K562 (cell line): ENCODE measurements around the gene AP3S1. TPM values are rescaled to one million over a fixed set of nuclear protein-coding genes. Genes with fewer than 3 reads are reported as not detected.
"Not testable (repeated sequence)": the region's sequence is repeated elsewhere in the genome, so short reads cannot be mapped to it uniquely, and the experiment has no call there.

Experiments
- ATAC-seq: fragments of 200-7000 bp; cut with Tn5 transposase; 3 replicates; pipeline ENCODE4 v1.9.1; 2020; ENCODE audit warnings: moderate library complexity
- BruUV-seq: library from RNA; stranded (reverse); fragments of 400-500 nt; replicated peaks from 2 replicates; lab custom pipeline; 2021; lab: Mats Ljungman, UMichigan
- CTCF ChIA-PET: fragments of 300-600 bp; formaldehyde crosslinking; extraction: SDS; loops from one replicate; lab custom pipeline; 2021; ENCODE audit warnings: low intra/inter-chr PET ratio; lab: Yijun Ruan, JAX
- POLR2A ChIA-PET: fragments of 300-600, 350-650 bp; sonication (Branson Sonifier 250); formaldehyde crosslinking; extraction: SDS; loops from one replicate; lab custom pipeline; 2021; ENCODE audit warnings: antibody characterized with exemption, inconsistent platforms; lab: Yijun Ruan, JAX
- DNase-seq, 4 experiments: peaks; one replicate each; pipeline versions ENCODE4 v3.0.0 to v3.0.0-alpha.2; 2011 to 2018; ENCODE audit warnings: low spot score in 3 of 4, mixed read lengths in 3 of 4; ENCODE audit errors: extremely low read depth in 1 of 4
- FAIRE-seq: peaks from 2 replicates; lab custom pipeline; 2011; peaks lifted over from hg19 to GRCh38; lab: Jason Lieb, UNC
- H2AFZ ChIP-seq: 2 replicates; pipeline ENCODE4 v1.6.0; 2011; ENCODE audit warnings: low read depth, low read length, control low read depth, inconsistent platforms
- H3K27ac ChIP-seq: fragments of 200-600 bp; 3 replicates; pipeline ENCODE4 v1.8.0; 2011; ENCODE audit warnings: low read depth, mild to moderate bottlenecking, control low read depth, inconsistent platforms, low read length, moderate library complexity, mixed read lengths; ENCODE audit errors: extremely low read depth
- H3K27me3 ChIP-seq, 2 experiments: fragments of 300-600 bp in 1 of 2; 2 replicates in 1 of 2; 3 replicates in 1 of 2; pipeline versions ENCODE4 v1.6.0 to v1.8.0; 2011; ENCODE audit warnings: inconsistent platforms in 2 of 2, low read length in 2 of 2, mild to moderate bottlenecking in 1 of 2, mixed read lengths in 1 of 2, moderate library complexity in 1 of 2; ENCODE audit not compliant: control insufficient read depth in 2 of 2, insufficient read depth in 2 of 2
- H3K36me3 ChIP-seq: fragments of 300-600 bp; 3 replicates; pipeline ENCODE4 v1.8.0; 2011; ENCODE audit warnings: mild to moderate bottlenecking, low read length, inconsistent platforms; ENCODE audit not compliant: control insufficient read depth, insufficient read depth
- H3K4me1 ChIP-seq, 2 experiments: fragments of 200-600 bp in 1 of 2; replicated peaks in 1 of 2; 2 replicates in 1 of 2; 3 replicates in 1 of 2; pipeline versions ENCODE4 v1.5.1 to v1.8.0; 2011; ENCODE audit warnings: inconsistent platforms in 2 of 2, low read length in 2 of 2, mild to moderate bottlenecking in 1 of 2, mixed read lengths in 1 of 2, moderate library complexity in 1 of 2; ENCODE audit not compliant: control insufficient read depth in 2 of 2, insufficient read depth in 2 of 2
- H3K4me2 ChIP-seq: 2 replicates; pipeline ENCODE4 v1.6.1; 2011; ENCODE audit warnings: low read length, control low read depth, inconsistent platforms, mixed read lengths; ENCODE audit not compliant: insufficient read depth
- H3K4me3 ChIP-seq: fragments of 200-600 bp; sonication (generic), shearing (Covaris generic); 2 replicates; pipeline ENCODE4 v1.5.1; 2016; ENCODE audit warnings: control low read depth, inconsistent platforms
- H3K79me2 ChIP-seq: fragments of 200-600 bp; 3 replicates; pipeline ENCODE4 v1.8.0; 2011; ENCODE audit warnings: low read length, inconsistent platforms; ENCODE audit not compliant: control insufficient read depth, insufficient read depth
- H3K9ac ChIP-seq, 2 experiments: 2 replicates each; pipeline versions ENCODE4 v1.6.0 to v1.6.1; 2011; ENCODE audit warnings: low read depth in 2 of 2, low read length in 2 of 2, control low read depth in 1 of 2, inconsistent platforms in 1 of 2, mild to moderate bottlenecking in 1 of 2, mixed read lengths in 1 of 2; ENCODE audit not compliant: insufficient read depth in 1 of 2
- H3K9me1 ChIP-seq: one replicate; pipeline ENCODE4 v1.6.0; 2011; ENCODE audit warnings: inconsistent platforms, mild to moderate bottlenecking, low read length, moderate library complexity; ENCODE audit not compliant: control insufficient read depth, insufficient read depth
- H3K9me3 ChIP-seq: replicated peaks from 2 replicates; pipeline ENCODE4 v1.5.1; 2011; ENCODE audit warnings: low read depth, low read length, inconsistent platforms; ENCODE audit not compliant: control insufficient read depth, insufficient read depth
- H4K20me1 ChIP-seq: replicated peaks from 2 replicates; pipeline ENCODE4 v1.6.1; 2011; ENCODE audit warnings: low read length, inconsistent platforms, mixed read lengths; ENCODE audit not compliant: control insufficient read depth, insufficient read depth
- ATF3 ChIP-seq, 2 experiments: fragments of 450-650 bp in 1 of 2; sonication (generic) in 1 of 2; formaldehyde crosslinking in 1 of 2; IDR thresholded peaks in 1 of 2; conservative IDR thresholded peaks in 1 of 2; 2 replicates each; pipeline versions ENCODE4 v1.6.1 to v1.8.1; 2016 to 2023; ENCODE audit warnings: mild to moderate bottlenecking in 2 of 2, moderate library complexity in 2 of 2, inconsistent platforms in 1 of 2, missing genetic modification reagents in 1 of 2
- CBFA2T2 ChIP-seq: fragments of 450-650 bp; conservative IDR thresholded peaks from 2 replicates; pipeline ENCODE4 v1.6.1; 2017; ENCODE audit warnings: mild to moderate bottlenecking
- CBFA2T3 ChIP-seq: fragments of 450-650 bp; IDR thresholded peaks from 2 replicates; pipeline ENCODE4 v1.6.1; 2017
- MEIS2 ChIP-seq: fragments of 450-650 bp; IDR thresholded peaks from 2 replicates; pipeline ENCODE4 v1.6.1; 2014; ENCODE audit warnings: mild to moderate bottlenecking; ENCODE audit not compliant: partially characterized antibody
- TRIM24 ChIP-seq, 2 experiments: fragments of 450-650 bp; IDR thresholded peaks; 2 replicates each; pipeline ENCODE4 v1.6.1; 2016
- WGBS: fragments of 100-300 bp; shearing (Covaris generic); methylation state at CpG from one replicate; pipeline ENCODE4 v1.1.6; 2016; ENCODE audit warnings: low coverage, mixed read lengths; ENCODE audit not compliant: insufficient coverage; ENCODE audit errors: missing lambda C conversion rate; 5-methylcytosine and 5-hydroxymethylcytosine counted together
- in situ Hi-C: fragments of 300-500 bp; cut with MboI; formaldehyde crosslinking; loops from 4 replicates; pipeline ENCODE4 v1.15.0; 2018; ENCODE audit warnings: inconsistent platforms, mixed read lengths
- intact Hi-C: fragments of 100-400 bp; cut with micrococcal nuclease; formaldehyde crosslinking; loops from 2 replicates; pipeline ENCODE4 v1.14.2; 2022
- polyA plus RNA-seq, 8 experiments: library from polyadenylated mRNA; depleted of rRNA in 4 of 8; stranded (reverse) in 5 of 8; unstranded in 3 of 8; fragments of >200 nt; fragmentation: Nextera tagmentation in 2 of 8; fragmentation: Illumina TruSeq in 1 of 8; extraction: Ambion mirVana in 2 of 8; extraction: Trizol in 1 of 8; gene quantifications; 2 replicates each; pipeline versions ENCODE4 v1.2.1 to v1.2.3, GENCODE V29; 2011 to 2014; ENCODE audit warnings: inconsistent platforms in 1 of 8, missing spikeins in 1 of 8
- total RNA-seq, 7 experiments: library from RNA; depleted of rRNA in 6 of 7; stranded (reverse); fragments of >200 nt in 6 of 7; fragmentation: Illumina TruSeq in 2 of 7; extraction: Trizol in 2 of 7; gene quantifications; 2 replicates each; pipeline versions ENCODE4 v1.2.1 to v1.2.3, GENCODE V29; 2011 to 2021; ENCODE audit warnings: low replicate concordance in 1 of 7

The AP3S1 gene
- total and polyA plus RNA-seq, 9 of the 15 experiments (the other 6 are each of a cell fraction or from before 2014, with no cell fraction given) = 46.1 to 106 (median 67.3) TPM

GRCh38 chr5:115928578-115929407 lies 87.1 kb downstream of the AP3S1 start:
- POLR2A ChIA-PET, H3K27ac ChIP-seq, H3K4me3 ChIP-seq, H3K4me2 ChIP-seq, H3K9ac ChIP-seq, BruUV-seq, DNase-seq, H3K4me1 ChIP-seq, H3K36me3 ChIP-seq, H3K9me1 ChIP-seq, in situ Hi-C loops, H4K20me1 ChIP-seq, H3K79me2 ChIP-seq, CTCF ChIA-PET, FAIRE-seq, H3K9me3 ChIP-seq, intact Hi-C loops, ATAC-seq, H2AFZ ChIP-seq: not testable (repeated sequence)
- 6% methylated on average over 12 of the region's 12 CpGs for WGBS
- TF ChIP-seq MEIS2 = peak; percentile 15
- 0 out of 2 replicates have a peak, but pooled peaks have one; percentile 34 for TF ChIP-seq CBFA2T2
- peak; percentile 47; the same call in 1 of the 2 replicates for TF ChIP-seq CBFA2T3
- peaks cover 14 to 20% of the 10 kb centered on the region in 2 experiments; a peak in 4 of 5 replicates for H3K27me3 ChIP-seq

GRCh38 chr5:115930171-115930570 lies 88.4 kb downstream of the AP3S1 start:
- H3K4me2 ChIP-seq; POLR2A ChIA-PET; H4K20me1 ChIP-seq; CTCF ChIA-PET; DNase-seq; H3K9me1 ChIP-seq; H3K79me2 ChIP-seq; in situ Hi-C loops; intact Hi-C loops; H3K4me3 ChIP-seq; FAIRE-seq; H3K36me3 ChIP-seq; H3K9me3 ChIP-seq; H3K4me1 ChIP-seq; H3K9ac ChIP-seq; H2AFZ ChIP-seq; ATAC-seq; BruUV-seq; H3K27ac ChIP-seq; TF ChIP-seq ATF3 (CRISPR knock-in tag; conservative IDR thresholded peaks at IDR 0.05): not testable (repeated sequence)
- peaks cover 12 to 27% of the 10 kb centered on the region in 2 experiments for H3K27me3 ChIP-seq
- 2% methylated on average over 17 of the region's 17 CpGs for WGBS
- peak; percentile 30; the same call in 1 of the 2 replicates for TF ChIP-seq ATF3 (IDR thresholded peaks at IDR 0.05)
- TF ChIP-seq TRIM24 (IDR thresholded peaks at IDR 0.05) = 0 out of 4 replicates have a peak, but pooled peaks of 1 of the 2 experiments have one; percentile 36
- TF ChIP-seq, all 486 proteins: peak for 2; not testable (repeated sequence) for 484
